ENCODE measurements around the gene HOXB8. TPM values are rescaled to one million over a fixed set of nuclear protein-coding genes. Genes with fewer than 3 reads are reported as not detected.

Gene HOXB8
- polyA plus RNA-seq, result not detected

- Histone ChIP-seq H3K4me3 (ENCODE audit: low read depth in 1 of 2, low read length in 2 of 2) (no peak within 1 kb of the TSS), H3K27ac (ENCODE audit: low read depth in 2 of 2, low read length in 1 of 2) (no peak within 1 kb of the TSS), H3K4me1 (ENCODE audit: control insufficient read depth in 2 of 2, insufficient read depth in 2 of 2, low read length in 1 of 2) (peaks cover 4 to 8% of the 10 kb centered on the region in 2 donors), H3K9me3 (ENCODE audit: control insufficient read depth in 2 of 2, insufficient read depth in 1 of 2, low read depth in 1 of 2, low read length in 1 of 2) (no peaks in the 10 kb centered on the region), H3K36me3 (ENCODE audit: control insufficient read depth in 2 of 2, insufficient read depth in 2 of 2, low read length in 1 of 2) (no peaks in the 10 kb centered on the region), H3K27me3 (ENCODE audit: control insufficient read depth in 1 of 2, insufficient read depth in 2 of 2, low read length in 2 of 2) (peaks cover 14 to 59% of the 10 kb centered on the region in 2 donors)
- 15 to 20% methylated on average over 40 to 41 of the region's 41 CpGs for WGBS, 2 donors
Observed at GRCh38 chr17:48615047-48615962, at the start of gene HOXB8. TSS of gene HOXB8 (minus strand) at chr17:48615292. CDS start at chr17:48614704, 588 bp downstream.

- Histone ChIP-seq H3K27ac (ENCODE audit: low read depth in 2 of 2, low read length in 1 of 2) (no peak overlapping the region), H3K4me3 (ENCODE audit: low read depth in 1 of 2, low read length in 2 of 2) (no peak overlapping the region), H3K27me3 (ENCODE audit: control insufficient read depth in 1 of 2, insufficient read depth in 2 of 2, low read length in 2 of 2) (no peaks in the 10 kb centered on the region), H3K36me3 (ENCODE audit: control insufficient read depth in 2 of 2, insufficient read depth in 2 of 2, low read length in 1 of 2) (no peaks in the 10 kb centered on the region), H3K4me1 (ENCODE audit: control insufficient read depth in 2 of 2, insufficient read depth in 2 of 2, low read length in 1 of 2) (no peaks in the 10 kb centered on the region), H3K9me3 (ENCODE audit: control insufficient read depth in 2 of 2, insufficient read depth in 1 of 2, low read depth in 1 of 2, low read length in 1 of 2) (no peaks in the 10 kb centered on the region)
- 80% methylated on average over 8 of the region's 8 CpGs for WGBS, 2 donors
Observed at GRCh38 chr17:48663134-48663924, 48.2 kb upstream of the HOXB8 start.

DNA sequence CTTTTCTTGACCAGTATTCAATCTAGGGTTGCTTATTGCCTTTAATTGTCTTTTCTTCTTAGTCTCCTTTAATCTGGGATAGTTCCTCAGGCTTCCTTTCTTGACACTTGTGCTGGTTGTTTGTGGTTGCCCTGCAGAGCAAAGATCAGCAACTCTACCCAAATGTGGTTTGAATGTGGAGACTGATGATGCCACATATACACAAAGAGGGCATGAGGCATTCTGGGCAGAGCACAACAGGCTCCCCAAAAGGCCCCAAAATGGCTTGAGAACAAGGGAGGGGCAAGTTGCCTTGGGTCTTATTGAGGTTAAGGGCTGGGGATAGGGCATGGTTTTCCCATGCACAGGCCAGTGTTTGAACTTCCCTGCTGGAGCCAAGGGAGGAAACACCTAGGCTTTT, 40.8 kb upstream of the HOXB8 start:
- Histone ChIP-seq H3K4me1 (ENCODE audit: control insufficient read depth in 2 of 2, insufficient read depth in 2 of 2, low read length in 1 of 2) (no peaks in the 10 kb centered on the region), H3K27me3 (ENCODE audit: control insufficient read depth in 1 of 2, insufficient read depth in 2 of 2, low read length in 2 of 2) (no peaks in the 10 kb centered on the region), H3K36me3 (ENCODE audit: control insufficient read depth in 2 of 2, insufficient read depth in 2 of 2, low read length in 1 of 2) (no peaks in the 10 kb centered on the region), H3K27ac (ENCODE audit: low read depth in 2 of 2, low read length in 1 of 2) (no peak overlapping the region), H3K4me3 (ENCODE audit: low read depth in 1 of 2, low read length in 2 of 2) (no peak overlapping the region), H3K9me3 (ENCODE audit: control insufficient read depth in 2 of 2, insufficient read depth in 1 of 2, low read depth in 1 of 2, low read length in 1 of 2) (no peaks in the 10 kb centered on the region)

DNA sequence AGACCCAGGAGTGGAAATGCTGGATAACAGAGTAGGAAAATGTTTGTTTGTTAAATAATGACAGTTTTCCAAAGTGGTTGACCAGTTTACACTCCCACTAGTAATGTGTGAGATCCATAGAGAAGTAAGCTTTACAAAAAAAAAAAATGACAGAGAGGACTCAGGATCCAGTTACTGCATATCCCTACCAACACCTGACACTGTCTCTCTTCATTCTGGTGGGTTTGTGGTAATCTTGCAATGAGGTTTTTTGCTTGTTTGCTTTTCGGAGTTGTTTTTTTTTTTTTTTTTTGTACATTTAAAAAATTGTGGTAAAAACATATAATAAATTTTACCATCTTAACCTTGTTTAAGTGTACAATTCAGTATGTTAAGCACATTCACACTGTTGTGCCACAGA, 34.6 kb upstream of the HOXB8 start:
- Histone ChIP-seq H3K9me3 (ENCODE audit: control insufficient read depth in 2 of 2, insufficient read depth in 1 of 2, low read depth in 1 of 2, low read length in 1 of 2) (no peaks in the 10 kb centered on the region), H3K4me3 (ENCODE audit: low read depth in 1 of 2, low read length in 2 of 2) (no peak overlapping the region), H3K27me3 (ENCODE audit: control insufficient read depth in 1 of 2, insufficient read depth in 2 of 2, low read length in 2 of 2) (peaks cover 8 to 13% of the 10 kb centered on the region in 2 donors), H3K27ac (ENCODE audit: low read depth in 2 of 2, low read length in 1 of 2) (no peak overlapping the region), H3K4me1 (ENCODE audit: control insufficient read depth in 2 of 2, insufficient read depth in 2 of 2, low read length in 1 of 2) (peaks cover 2 to 3% of the 10 kb centered on the region in 2 donors), H3K36me3 (ENCODE audit: control insufficient read depth in 2 of 2, insufficient read depth in 2 of 2, low read length in 1 of 2) (no peaks in the 10 kb centered on the region)
- 78 to 80% methylated on average over 1 of the region's 1 CpG for WGBS, 2 donors

- Histone ChIP-seq H3K27ac (ENCODE audit: low read depth in 2 of 2, low read length in 1 of 2) (no peak overlapping the region), H3K36me3 (ENCODE audit: control insufficient read depth in 2 of 2, insufficient read depth in 2 of 2, low read length in 1 of 2) (no peaks in the 10 kb centered on the region), H3K4me3 (ENCODE audit: low read depth in 1 of 2, low read length in 2 of 2) (no peak overlapping the region), H3K4me1 (ENCODE audit: control insufficient read depth in 2 of 2, insufficient read depth in 2 of 2, low read length in 1 of 2) (peaks cover 2 to 3% of the 10 kb centered on the region in 2 donors), H3K9me3 (ENCODE audit: control insufficient read depth in 2 of 2, insufficient read depth in 1 of 2, low read depth in 1 of 2, low read length in 1 of 2) (no peaks in the 10 kb centered on the region), H3K27me3 (ENCODE audit: control insufficient read depth in 1 of 2, insufficient read depth in 2 of 2, low read length in 2 of 2) (peaks cover 12 to 23% of the 10 kb centered on the region in 2 donors)
- 71 to 76% methylated on average over 1 of the region's 1 CpG for WGBS, 2 donors
Observed at GRCh38 chr17:48647963-48648245, 32.8 kb upstream of the HOXB8 start.

DNA sequence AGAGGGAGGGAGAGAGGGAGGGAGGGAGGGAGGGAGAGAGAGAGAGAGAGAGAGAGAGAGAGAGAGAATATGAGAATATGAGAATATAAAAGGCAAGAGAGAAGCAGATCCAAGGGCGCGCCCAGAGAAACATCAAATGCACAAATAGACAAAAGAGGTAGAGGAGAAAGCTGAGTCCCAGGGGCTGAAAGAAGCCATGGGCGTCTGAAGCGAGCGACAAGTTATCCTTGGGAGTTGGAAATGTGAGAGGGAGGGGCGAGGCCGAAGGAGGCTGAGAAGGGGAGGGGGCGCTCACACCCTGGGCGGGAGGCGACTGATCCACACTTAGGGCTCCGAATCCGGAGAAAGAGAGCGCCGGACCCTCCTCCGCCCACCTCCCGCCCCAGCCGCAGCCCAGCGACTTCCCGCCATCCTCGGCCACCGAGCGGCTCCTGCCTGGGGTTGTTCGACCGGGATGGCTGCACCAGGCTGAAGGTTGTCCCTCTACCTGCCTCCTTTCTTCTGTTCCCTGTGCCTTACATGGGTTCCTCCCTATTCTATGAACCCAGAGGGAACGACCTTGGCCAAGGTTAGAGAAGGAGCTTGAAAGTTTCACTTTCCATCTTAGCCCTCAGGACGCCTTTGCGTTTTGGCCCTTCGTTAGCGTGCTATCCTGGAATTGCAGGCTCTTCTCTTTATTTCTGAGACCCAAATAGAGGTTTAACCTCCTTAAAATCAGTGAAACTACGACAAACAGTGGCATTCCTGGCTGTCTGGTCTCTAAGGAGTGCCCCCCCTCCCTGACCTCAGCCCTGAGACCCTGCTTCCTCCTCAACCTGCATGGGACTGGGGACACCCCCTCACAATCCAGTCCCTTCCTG, 32.2 kb upstream of the HOXB8 start:
- H3K36me3 ChIP-seq (ENCODE audit: control insufficient read depth in 2 of 2, insufficient read depth in 2 of 2, low read length in 1 of 2), result no peaks in the 10 kb centered on the region
- H3K9me3 ChIP-seq (ENCODE audit: control insufficient read depth in 2 of 2, insufficient read depth in 1 of 2, low read depth in 1 of 2, low read length in 1 of 2), result peaks cover 0 to 5% of the 10 kb centered on the region in 2 donors
- 2 to 3% methylated on average over 29 to 30 of the region's 30 CpGs for WGBS, 2 donors
- peaks cover 17 to 27% of the 10 kb centered on the region in 2 donors for H3K27me3 ChIP-seq (ENCODE audit: control insufficient read depth in 1 of 2, insufficient read depth in 2 of 2, low read length in 2 of 2)
- peaks cover 2 to 3% of the 10 kb centered on the region in 2 donors for H3K4me1 ChIP-seq (ENCODE audit: control insufficient read depth in 2 of 2, insufficient read depth in 2 of 2, low read length in 1 of 2)
- H3K4me3 ChIP-seq (ENCODE audit: low read depth in 1 of 2, low read length in 2 of 2), result peak overlapping the region; percentile 1 to 39
- no peak overlapping the region for H3K27ac ChIP-seq (ENCODE audit: low read depth in 2 of 2, low read length in 1 of 2)

DNA sequence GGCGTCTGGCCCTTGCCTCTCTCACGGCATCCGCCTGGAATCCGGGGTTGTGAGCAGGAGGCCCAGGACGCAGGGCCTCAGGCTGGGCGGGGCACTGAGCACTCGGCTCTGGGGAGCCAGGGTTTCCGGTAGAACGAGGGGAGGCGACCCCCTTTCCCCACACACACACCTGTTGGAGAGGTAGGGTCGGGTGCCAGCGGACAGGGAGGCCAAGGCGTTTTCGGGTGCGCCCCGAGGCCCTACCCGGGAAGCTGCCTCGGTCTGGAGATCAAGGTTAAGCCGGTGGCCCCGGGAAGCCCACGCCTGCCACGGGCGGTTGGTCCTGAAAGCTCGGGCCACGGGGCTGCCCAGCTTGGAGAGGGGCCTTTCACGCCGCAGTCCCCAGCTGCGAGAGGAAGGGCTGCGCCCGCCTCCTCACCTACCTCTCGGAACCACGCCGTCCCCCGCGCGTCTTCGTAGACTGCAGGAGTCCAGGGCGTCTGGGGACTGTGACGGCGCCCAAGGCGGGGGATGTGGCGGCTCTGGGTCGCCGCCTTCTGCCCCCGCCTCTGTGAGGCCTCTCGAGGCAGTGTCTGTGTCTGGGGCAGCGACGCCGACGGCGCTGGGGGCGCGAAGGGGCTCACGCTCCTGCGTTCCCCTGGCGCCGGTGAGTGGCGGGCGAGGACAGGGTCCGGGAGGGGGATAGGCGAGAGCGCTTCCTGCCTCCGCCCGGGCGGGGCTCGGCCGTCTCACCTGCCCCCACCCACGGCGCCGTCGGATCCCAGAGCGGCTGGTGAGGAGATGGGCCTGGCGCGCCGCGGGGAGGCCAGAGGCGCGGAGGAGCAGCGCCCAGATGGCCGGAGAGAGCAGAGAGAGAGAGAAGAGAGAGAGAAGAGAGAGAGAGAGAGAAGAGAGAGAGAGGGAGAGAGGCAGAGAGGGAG, 31.4 kb upstream of the HOXB8 start:
- Histone ChIP-seq H3K27me3 (ENCODE audit: control insufficient read depth in 1 of 2, insufficient read depth in 2 of 2, low read length in 2 of 2) (peaks cover 17 to 31% of the 10 kb centered on the region in 2 donors), H3K4me1 (ENCODE audit: control insufficient read depth in 2 of 2, insufficient read depth in 2 of 2, low read length in 1 of 2) (peaks cover 2 to 3% of the 10 kb centered on the region in 2 donors), H3K27ac (ENCODE audit: low read depth in 2 of 2, low read length in 1 of 2) (no peak overlapping the region), H3K9me3 (ENCODE audit: control insufficient read depth in 2 of 2, insufficient read depth in 1 of 2, low read depth in 1 of 2, low read length in 1 of 2) (peaks cover 0 to 6% of the 10 kb centered on the region in 2 donors), H3K4me3 (ENCODE audit: low read depth in 1 of 2, low read length in 2 of 2) (peak overlapping the region; percentile 4 to 23), H3K36me3 (ENCODE audit: control insufficient read depth in 2 of 2, insufficient read depth in 2 of 2, low read length in 1 of 2) (no peaks in the 10 kb centered on the region)
- 4 to 6% methylated on average over 79 to 80 of the region's 80 CpGs for WGBS, 2 donors

GRCh38 chr17:48645639-48646182, 30.6 kb upstream of the HOXB8 start:
- H3K9me3 ChIP-seq (ENCODE audit: control insufficient read depth in 2 of 2, insufficient read depth in 1 of 2, low read depth in 1 of 2, low read length in 1 of 2), result peaks cover 0 to 7% of the 10 kb centered on the region in 2 donors
- H3K36me3 ChIP-seq (ENCODE audit: control insufficient read depth in 2 of 2, insufficient read depth in 2 of 2, low read length in 1 of 2), result no peaks in the 10 kb centered on the region
- H3K27me3 ChIP-seq (ENCODE audit: control insufficient read depth in 1 of 2, insufficient read depth in 2 of 2, low read length in 2 of 2), result peaks cover 17 to 31% of the 10 kb centered on the region in 2 donors
- no peak overlapping the region for H3K27ac ChIP-seq (ENCODE audit: low read depth in 2 of 2, low read length in 1 of 2)
- H3K4me3 ChIP-seq (ENCODE audit: low read depth in 1 of 2, low read length in 2 of 2), result no peak overlapping the region
- WGBS, 2 donors, result 20 to 29% methylated on average over 14 of the region's 14 CpGs
- H3K4me1 ChIP-seq (ENCODE audit: control insufficient read depth in 2 of 2, insufficient read depth in 2 of 2, low read length in 1 of 2), result peaks cover 2 to 3% of the 10 kb centered on the region in 2 donors
